Lower leg skin (tissue), 3 donors: ENCODE results near the gene SH3RF1.

Experiments used
- CTCF ChIP-seq, 3 donors: fragments of 450-650 bp; IDR thresholded peaks; one replicate each; pipeline ENCODE4 v1.5.1; 2016; ENCODE audit warnings: antibody characterized with exemption in 3 of 3, mild to moderate bottlenecking in 3 of 3, moderate library complexity in 2 of 3
- POLR2A ChIP-seq, 2 donors: fragments of 450-650 bp; IDR thresholded peaks; one replicate each; pipeline ENCODE4 v1.6.1; 2016 to 2017; ENCODE audit warnings: antibody characterized with exemption in 2 of 2, mild to moderate bottlenecking in 1 of 2, moderate library complexity in 1 of 2

- TF ChIP-seq CTCF (IDR thresholded peaks at IDR 0.05) (no peak), POLR2A (IDR thresholded peaks at IDR 0.05) (no peak)
These were observed 82.6 kb downstream of the SH3RF1 start for GRCh38 chr4:169188204-169188603.
